Ovary (tissue), 3 donors: ENCODE data around the gene CLBA1.
"Not testable (repeated sequence)": the region's sequence is repeated elsewhere in the genome, so short reads cannot be mapped to it uniquely, and the experiment has no call there.

Experiments
- CTCF ChIP-seq, 3 donors: fragments of 450-650 bp in 2 of 3; fragments of 200-600 bp in 1 of 3; IDR thresholded peaks; one replicate each; pipeline versions ENCODE4 v1.5.1 to v1.8.0; 2016 to 2022; ENCODE audit warnings: antibody characterized with exemption in 3 of 3, mild to moderate bottlenecking in 1 of 3
- POLR2A ChIP-seq: fragments of 450-650 bp; IDR thresholded peaks from one replicate; pipeline ENCODE4 v1.6.1; 2017; ENCODE audit warnings: antibody characterized with exemption, mild to moderate bottlenecking, moderate library complexity
- donor health status: DM: no; HTN: no; CAD: no.

GRCh38 chr14:105035616-105036015 is 50.0 kb downstream of the CLBA1 start:
- TF ChIP-seq CTCF (IDR thresholded peaks at IDR 0.05); POLR2A: not testable (repeated sequence)
